ENCODE data around the gene PAPOLA. TPM values are rescaled to one million over a fixed set of nuclear protein-coding genes. Genes with fewer than 3 reads are reported as not detected.

The PAPOLA gene
- total and polyA plus RNA-seq, 2 donors (not counting 1 experiment from before 2014, with no cell fraction given): 104 to 324 TPM

DNA sequence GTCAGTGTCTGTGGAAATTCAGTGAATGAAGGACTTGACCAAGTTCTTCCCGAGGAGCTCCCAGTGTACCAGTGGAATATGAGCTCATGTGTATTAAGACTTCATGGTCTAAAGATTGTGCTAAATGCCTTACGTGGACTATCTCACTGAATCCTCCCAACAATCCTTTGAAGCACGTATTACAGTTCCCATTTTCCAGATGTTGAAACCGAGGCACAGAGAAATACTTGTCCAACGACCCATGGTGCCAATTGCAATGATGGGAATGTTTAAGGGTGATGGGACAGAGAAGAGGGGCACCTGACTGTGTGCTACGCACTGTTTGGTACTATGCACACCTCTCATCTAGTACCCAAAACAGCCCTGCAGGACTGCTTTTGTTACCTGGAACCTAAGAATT lies 77.2 kb downstream of the PAPOLA start:
- no peaks in the 10 kb centered on the region for H3K9me3 ChIP-seq (ENCODE audit: control extremely low read depth in 1 of 3, control insufficient read depth in 2 of 3, insufficient read depth in 1 of 3, low read length in 2 of 3)
- H3K4me1 ChIP-seq (ENCODE audit: control insufficient read depth in 2 of 2, insufficient read depth in 2 of 2, low read length in 2 of 2): peaks cover 10 to 15% of the 10 kb centered on the region in 2 donors
- no peak overlapping the region for H3K9ac ChIP-seq (ENCODE audit: low read length)
- no peaks in the 10 kb centered on the region for H3K79me2 ChIP-seq (ENCODE audit: control insufficient read depth, insufficient read depth, low read length)
- CTCF ChIA-PET: interaction anchor here (1.0 kb wide), 1 partner anchor 12 kb away, joined by 5 read pairs; no protein-coding TSS in a partner anchor
- H3K27ac ChIP-seq (ENCODE audit: low read length in 2 of 2): no peak overlapping the region
- H3K36me3 ChIP-seq (replicated peaks in 1 of 2; ENCODE audit: control extremely low read depth in 1 of 2, control insufficient read depth in 1 of 2, extremely low read depth in 1 of 2, insufficient read depth in 2 of 2, low read length in 1 of 2): no peaks in the 10 kb centered on the region
- no peak overlapping the region for H3K4me3 ChIP-seq (ENCODE audit: control extremely low read depth in 1 of 5, extremely low read depth in 1 of 5, insufficient read depth in 1 of 5, low read depth in 2 of 5, low read length in 4 of 5)
- no peaks in the 10 kb centered on the region for H4K20me1 ChIP-seq (ENCODE audit: control insufficient read depth, insufficient read depth, low read length, poor library complexity, severe bottlenecking)
- WGBS (ENCODE audit: insufficient coverage): 80% methylated on average over 1 of the region's 6 CpGs
- H3K27me3 ChIP-seq (replicated peaks in 1 of 4; ENCODE audit: control extremely low read depth in 1 of 4, control insufficient read depth in 3 of 4, insufficient read depth in 4 of 4, low read length in 3 of 4): peaks cover 0 to 13% (median under 1%) of the 10 kb centered on the region in 4 experiments
- TF ChIP-seq, protein P1, sequence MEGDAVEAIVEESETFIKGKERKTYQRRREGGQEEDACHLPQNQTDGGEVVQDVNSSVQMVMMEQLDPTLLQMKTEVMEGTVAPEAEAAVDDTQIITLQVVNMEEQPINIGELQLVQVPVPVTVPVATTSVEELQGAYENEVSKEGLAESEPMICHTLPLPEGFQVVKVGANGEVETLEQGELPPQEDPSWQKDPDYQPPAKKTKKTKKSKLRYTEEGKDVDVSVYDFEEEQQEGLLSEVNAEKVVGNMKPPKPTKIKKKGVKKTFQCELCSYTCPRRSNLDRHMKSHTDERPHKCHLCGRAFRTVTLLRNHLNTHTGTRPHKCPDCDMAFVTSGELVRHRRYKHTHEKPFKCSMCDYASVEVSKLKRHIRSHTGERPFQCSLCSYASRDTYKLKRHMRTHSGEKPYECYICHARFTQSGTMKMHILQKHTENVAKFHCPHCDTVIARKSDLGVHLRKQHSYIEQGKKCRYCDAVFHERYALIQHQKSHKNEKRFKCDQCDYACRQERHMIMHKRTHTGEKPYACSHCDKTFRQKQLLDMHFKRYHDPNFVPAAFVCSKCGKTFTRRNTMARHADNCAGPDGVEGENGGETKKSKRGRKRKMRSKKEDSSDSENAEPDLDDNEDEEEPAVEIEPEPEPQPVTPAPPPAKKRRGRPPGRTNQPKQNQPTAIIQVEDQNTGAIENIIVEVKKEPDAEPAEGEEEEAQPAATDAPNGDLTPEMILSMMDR (IDR thresholded peaks at IDR 0.05): no peak
- no peak for TF ChIP-seq EZH2 (IDR thresholded peaks at IDR 0.05; ENCODE audit: borderline replicate concordance, insufficient read depth, low read depth, low read length, poor library complexity, severe bottlenecking)
- intact Hi-C loops (cut with micrococcal nuclease): no loop called here
- no peaks in the 10 kb centered on the region for H3K27me3 Mint-ChIP-seq
- H3K9me3 Mint-ChIP-seq (ENCODE audit: insufficient read depth): no peaks in the 10 kb centered on the region
- no peak overlapping the region for H2AFZ ChIP-seq (ENCODE audit: insufficient read depth, low read depth, low read length, poor library complexity, severe bottlenecking)
- no peak for DNase-seq
- no peak overlapping the region for H3K4me2 ChIP-seq (replicated peaks; ENCODE audit: low read depth, low read length, poor library complexity, severe bottlenecking)
- H3K27ac Mint-ChIP-seq: no peak overlapping the region
- no peak for ATAC-seq (ENCODE audit: low read depth)
- no peak overlapping the region for H3K4me3 Mint-ChIP-seq
- H3K4me1 Mint-ChIP-seq: peaks cover 34% of the 10 kb centered on the region
- POLR2A ChIA-PET: no interaction called here

DNA sequence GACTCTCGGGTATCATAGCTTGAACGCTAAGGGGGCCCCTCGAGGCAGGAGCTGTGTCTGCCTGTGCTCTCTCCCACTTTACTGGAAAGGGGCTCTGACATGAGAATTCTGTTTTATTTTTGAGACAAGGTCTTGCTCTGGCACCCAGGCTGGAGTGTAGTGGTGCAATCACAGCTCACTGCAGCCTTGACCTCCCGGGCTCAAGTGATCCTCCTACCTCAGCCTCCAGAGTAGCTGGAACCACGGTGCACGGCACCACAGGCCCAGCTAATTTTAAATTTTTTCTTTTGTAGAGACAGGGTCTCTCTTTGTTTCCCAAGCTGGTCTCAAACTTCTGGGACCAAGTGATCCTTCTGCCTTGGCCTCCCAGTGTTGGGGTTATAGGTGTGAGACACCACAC lies 77.7 kb downstream of the PAPOLA start:
- Histone ChIP-seq H3K4me3 (ENCODE audit: control extremely low read depth in 1 of 5, extremely low read depth in 1 of 5, insufficient read depth in 1 of 5, low read depth in 2 of 5, low read length in 4 of 5) (no peak overlapping the region), H3K9me3 (ENCODE audit: control extremely low read depth in 1 of 3, control insufficient read depth in 2 of 3, insufficient read depth in 1 of 3, low read length in 2 of 3) (no peaks in the 10 kb centered on the region), H3K9ac (ENCODE audit: low read length) (no peak overlapping the region), H3K27me3 (replicated peaks in 1 of 4; ENCODE audit: control extremely low read depth in 1 of 4, control insufficient read depth in 3 of 4, insufficient read depth in 4 of 4, low read length in 3 of 4) (peaks cover 0 to 18% (median 3%) of the 10 kb centered on the region in 4 experiments), H3K27ac (ENCODE audit: low read length in 2 of 2) (no peak overlapping the region), H3K4me2 (replicated peaks; ENCODE audit: low read depth, low read length, poor library complexity, severe bottlenecking) (no peak overlapping the region), H4K20me1 (ENCODE audit: control insufficient read depth, insufficient read depth, low read length, poor library complexity, severe bottlenecking) (no peaks in the 10 kb centered on the region), H3K79me2 (ENCODE audit: control insufficient read depth, insufficient read depth, low read length) (no peaks in the 10 kb centered on the region), H3K4me1 (ENCODE audit: control insufficient read depth in 2 of 2, insufficient read depth in 2 of 2, low read length in 2 of 2) (peaks cover 10 to 19% of the 10 kb centered on the region in 2 donors), H2AFZ (ENCODE audit: insufficient read depth, low read depth, low read length, poor library complexity, severe bottlenecking) (no peak overlapping the region), H3K36me3 (replicated peaks in 1 of 2; ENCODE audit: control extremely low read depth in 1 of 2, control insufficient read depth in 1 of 2, extremely low read depth in 1 of 2, insufficient read depth in 2 of 2, low read length in 1 of 2) (no peaks in the 10 kb centered on the region)
- 92% methylated on average over 4 of the region's 6 CpGs for WGBS (ENCODE audit: insufficient coverage)
- intact Hi-C loops (cut with micrococcal nuclease): no loop called here
- CTCF ChIA-PET: interaction anchor here (1.0 kb wide), 1 partner anchor 13 kb away, joined by 5 read pairs; no protein-coding TSS in a partner anchor
- TF ChIP-seq EZH2 (IDR thresholded peaks at IDR 0.05; ENCODE audit: borderline replicate concordance, insufficient read depth, low read depth, low read length, poor library complexity, severe bottlenecking): no peak
- TF ChIP-seq, protein P1 (IDR thresholded peaks at IDR 0.05): no peak
- POLR2A ChIA-PET: no interaction called here
- DNase-seq: no peak
- Mint-ChIP-seq H3K9me3 (ENCODE audit: insufficient read depth) (no peaks in the 10 kb centered on the region), H3K27me3 (no peaks in the 10 kb centered on the region), H3K4me1 (peaks cover 37% of the 10 kb centered on the region), H3K4me3 (no peak overlapping the region), H3K27ac (no peak overlapping the region)
- no peak for ATAC-seq (ENCODE audit: low read depth)
